ENCODE data around the gene ARHGEF12.

ARHGEF12 gene

DNA sequence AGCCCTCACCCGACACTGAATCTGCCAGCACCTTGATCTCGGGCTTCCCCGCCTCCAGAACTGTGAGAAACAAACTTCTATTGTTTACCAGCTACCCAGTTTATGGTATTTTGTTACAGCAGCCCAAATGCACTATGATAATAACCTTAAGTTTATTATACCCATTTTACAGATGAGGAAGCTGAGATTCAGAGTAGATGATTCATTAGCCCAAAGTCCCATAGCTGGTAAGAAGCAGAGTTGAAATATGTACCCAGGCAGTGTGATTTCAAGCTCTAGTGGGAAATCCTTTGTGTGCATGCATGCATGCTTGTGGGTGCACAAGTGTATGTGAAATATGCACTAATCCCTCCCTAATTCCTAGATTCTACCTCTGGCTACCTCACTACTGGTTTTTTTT, 183.3 kb downstream of the ARHGEF12 start:
- H3K36me3 ChIP-seq (ENCODE audit: control insufficient read depth in 2 of 2, insufficient read depth in 2 of 2, low read length in 2 of 2), result no peaks in the 10 kb centered on the region
- no peak overlapping the region for H3K27ac ChIP-seq (ENCODE audit: low read depth in 2 of 2, low read length in 2 of 2)
- H3K4me1 ChIP-seq (ENCODE audit: control insufficient read depth in 2 of 2, insufficient read depth in 2 of 2, low read length in 2 of 2), result no peaks in the 10 kb centered on the region
- H3K9ac ChIP-seq (ENCODE audit: low read depth in 1 of 2, low read length in 2 of 2), result no peak overlapping the region
- H3K4me3 ChIP-seq (ENCODE audit: low read length in 2 of 2), result no peak overlapping the region
- H3K9me3 ChIP-seq (ENCODE audit: control insufficient read depth in 2 of 2, low read length in 2 of 2), result no peaks in the 10 kb centered on the region
- H3K27me3 ChIP-seq (ENCODE audit: control insufficient read depth in 2 of 2, insufficient read depth in 2 of 2, low read length in 2 of 2), result peaks cover 51 to 66% of the 10 kb centered on the region in 2 donors

DNA sequence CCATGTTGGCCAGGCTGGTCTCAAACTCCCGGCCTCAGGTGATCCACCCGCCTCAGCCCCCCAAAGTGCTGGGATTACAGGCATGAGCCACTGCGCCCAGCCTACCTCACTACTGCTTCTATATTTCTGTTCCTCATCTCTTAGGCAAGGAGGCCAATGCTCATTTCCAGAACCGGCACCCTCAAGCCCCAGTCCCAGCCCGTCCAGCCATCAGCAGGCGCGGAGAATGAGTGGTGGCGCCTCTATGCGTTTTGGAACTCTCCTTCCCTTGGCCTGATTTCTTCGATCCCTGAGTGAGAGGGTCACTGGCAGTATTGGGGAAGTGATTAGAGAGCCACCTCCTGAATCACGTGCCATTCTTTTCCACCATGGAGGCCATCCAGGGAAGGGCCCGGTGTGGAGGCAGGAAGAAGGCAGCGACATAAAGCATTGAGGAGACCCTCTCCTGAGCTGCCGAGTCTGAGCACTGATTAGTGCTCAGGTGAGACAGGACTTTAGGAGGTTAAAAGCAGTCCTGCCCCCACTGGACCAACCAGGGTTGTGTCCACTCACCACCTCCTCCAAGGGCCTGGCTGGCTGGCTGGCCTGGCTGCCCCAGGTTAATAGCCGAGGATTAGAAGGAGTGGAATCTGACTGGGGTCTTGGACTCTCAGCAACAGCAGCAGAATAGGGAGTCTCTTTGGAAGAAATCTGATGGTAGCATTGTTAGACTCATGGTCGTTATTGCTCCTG, 184.0 kb downstream of the ARHGEF12 start:
- Histone ChIP-seq H3K9ac (ENCODE audit: low read depth in 1 of 2, low read length in 2 of 2) (no peak overlapping the region), H3K9me3 (ENCODE audit: control insufficient read depth in 2 of 2, low read length in 2 of 2) (no peaks in the 10 kb centered on the region), H3K4me3 (ENCODE audit: low read length in 2 of 2) (no peak overlapping the region), H3K27me3 (ENCODE audit: control insufficient read depth in 2 of 2, insufficient read depth in 2 of 2, low read length in 2 of 2) (peaks cover 57 to 64% of the 10 kb centered on the region in 2 donors), H3K27ac (ENCODE audit: low read depth in 2 of 2, low read length in 2 of 2) (no peak overlapping the region), H3K4me1 (ENCODE audit: control insufficient read depth in 2 of 2, insufficient read depth in 2 of 2, low read length in 2 of 2) (no peaks in the 10 kb centered on the region), H3K36me3 (ENCODE audit: control insufficient read depth in 2 of 2, insufficient read depth in 2 of 2, low read length in 2 of 2) (no peaks in the 10 kb centered on the region)

DNA sequence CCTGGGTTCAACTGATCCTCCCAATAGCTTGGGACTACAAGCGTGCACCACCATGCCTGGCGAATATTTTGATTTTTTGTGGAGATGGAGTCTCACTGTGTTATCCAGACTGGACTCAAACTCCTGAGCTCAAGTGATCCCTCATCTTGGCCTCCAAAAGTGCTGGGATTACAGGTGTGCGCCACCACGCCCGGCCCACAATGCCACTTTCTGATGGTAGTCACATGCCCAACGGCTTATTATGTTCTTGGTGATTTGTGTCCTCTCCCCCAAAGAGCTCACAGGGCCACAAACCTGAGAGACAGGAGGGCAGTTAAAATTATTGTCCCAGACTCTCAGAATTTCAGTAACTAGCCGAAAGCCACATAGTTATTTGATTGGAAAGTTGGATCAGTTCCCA, 185.0 kb downstream of the ARHGEF12 start:
- Histone ChIP-seq H3K9ac (ENCODE audit: low read depth in 1 of 2, low read length in 2 of 2) (no peak overlapping the region), H3K9me3 (ENCODE audit: control insufficient read depth in 2 of 2, low read length in 2 of 2) (no peaks in the 10 kb centered on the region), H3K36me3 (ENCODE audit: control insufficient read depth in 2 of 2, insufficient read depth in 2 of 2, low read length in 2 of 2) (no peaks in the 10 kb centered on the region), H3K4me3 (ENCODE audit: low read length in 2 of 2) (no peak overlapping the region), H3K4me1 (ENCODE audit: control insufficient read depth in 2 of 2, insufficient read depth in 2 of 2, low read length in 2 of 2) (peaks cover 2 to 4% of the 10 kb centered on the region in 2 donors), H3K27ac (ENCODE audit: low read depth in 2 of 2, low read length in 2 of 2) (no peak overlapping the region), H3K27me3 (ENCODE audit: control insufficient read depth in 2 of 2, insufficient read depth in 2 of 2, low read length in 2 of 2) (peaks cover 50 to 58% of the 10 kb centered on the region in 2 donors)

DNA sequence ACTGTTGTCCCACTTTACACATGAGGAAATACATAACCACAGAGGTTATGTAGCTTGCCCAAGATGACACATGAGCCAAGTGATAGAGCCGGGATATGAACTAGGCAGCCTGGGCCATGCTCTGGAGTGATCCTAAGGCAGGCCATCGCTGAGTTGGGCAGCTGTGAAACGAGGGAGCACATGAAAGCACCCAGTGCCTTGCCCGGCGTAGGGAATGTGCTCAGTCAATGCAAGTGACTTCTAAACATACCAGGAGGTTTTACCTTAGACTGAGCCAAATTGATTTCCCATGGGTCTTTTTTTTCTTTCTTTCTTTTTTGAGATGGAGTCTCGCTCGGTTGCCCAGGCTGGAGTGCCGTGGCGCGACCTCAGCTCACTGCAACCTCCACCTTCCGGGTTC, 185.8 kb downstream of the ARHGEF12 start:
- Histone ChIP-seq H3K27ac (ENCODE audit: low read depth in 2 of 2, low read length in 2 of 2) (no peak overlapping the region), H3K27me3 (ENCODE audit: control insufficient read depth in 2 of 2, insufficient read depth in 2 of 2, low read length in 2 of 2) (peaks cover 49 to 52% of the 10 kb centered on the region in 2 donors)

DNA sequence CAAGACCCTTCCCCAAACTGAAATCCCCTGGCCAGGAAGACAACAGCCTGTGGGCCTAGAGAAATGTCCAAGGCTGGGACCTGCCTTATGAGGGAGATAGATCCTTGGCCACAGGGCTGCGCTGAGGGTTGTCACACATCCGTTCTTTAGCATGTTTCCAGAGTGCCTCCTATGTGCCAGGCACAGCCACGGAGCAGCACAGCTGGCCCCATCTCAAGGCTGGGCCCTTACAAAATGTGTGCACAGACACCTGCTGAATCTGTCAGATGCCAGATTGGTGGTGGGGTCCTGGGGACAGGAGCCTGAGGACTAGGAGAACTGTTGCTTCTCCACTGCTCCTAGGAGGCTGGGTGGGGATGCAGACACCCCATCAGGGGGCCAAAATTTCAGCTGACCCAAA, 186.5 kb downstream of the ARHGEF12 start:
- no peak overlapping the region for H3K27ac ChIP-seq (ENCODE audit: low read depth in 2 of 2, low read length in 2 of 2)
- no peak overlapping the region for H3K9ac ChIP-seq (ENCODE audit: low read depth in 1 of 2, low read length in 2 of 2)
- no peak overlapping the region for H3K4me3 ChIP-seq (ENCODE audit: low read length in 2 of 2)
- H3K9me3 ChIP-seq (ENCODE audit: control insufficient read depth in 2 of 2, low read length in 2 of 2), result no peaks in the 10 kb centered on the region
- H3K4me1 ChIP-seq (ENCODE audit: control insufficient read depth in 2 of 2, insufficient read depth in 2 of 2, low read length in 2 of 2), result peaks cover 2 to 6% of the 10 kb centered on the region in 2 donors
- peaks cover 50 to 52% of the 10 kb centered on the region in 2 donors for H3K27me3 ChIP-seq (ENCODE audit: control insufficient read depth in 2 of 2, insufficient read depth in 2 of 2, low read length in 2 of 2)
- no peaks in the 10 kb centered on the region for H3K36me3 ChIP-seq (ENCODE audit: control insufficient read depth in 2 of 2, insufficient read depth in 2 of 2, low read length in 2 of 2)

More for the DNA sequence above, 185.8 kb downstream of the ARHGEF12 start:
- Histone ChIP-seq H3K4me3 (ENCODE audit: low read length in 2 of 2) (no peak overlapping the region), H3K4me1 (ENCODE audit: control insufficient read depth in 2 of 2, insufficient read depth in 2 of 2, low read length in 2 of 2) (peaks cover 2 to 4% of the 10 kb centered on the region in 2 donors), H3K9me3 (ENCODE audit: control insufficient read depth in 2 of 2, low read length in 2 of 2) (no peaks in the 10 kb centered on the region), H3K36me3 (ENCODE audit: control insufficient read depth in 2 of 2, insufficient read depth in 2 of 2, low read length in 2 of 2) (no peaks in the 10 kb centered on the region), H3K9ac (ENCODE audit: low read depth in 1 of 2, low read length in 2 of 2) (no peak overlapping the region)

DNA sequence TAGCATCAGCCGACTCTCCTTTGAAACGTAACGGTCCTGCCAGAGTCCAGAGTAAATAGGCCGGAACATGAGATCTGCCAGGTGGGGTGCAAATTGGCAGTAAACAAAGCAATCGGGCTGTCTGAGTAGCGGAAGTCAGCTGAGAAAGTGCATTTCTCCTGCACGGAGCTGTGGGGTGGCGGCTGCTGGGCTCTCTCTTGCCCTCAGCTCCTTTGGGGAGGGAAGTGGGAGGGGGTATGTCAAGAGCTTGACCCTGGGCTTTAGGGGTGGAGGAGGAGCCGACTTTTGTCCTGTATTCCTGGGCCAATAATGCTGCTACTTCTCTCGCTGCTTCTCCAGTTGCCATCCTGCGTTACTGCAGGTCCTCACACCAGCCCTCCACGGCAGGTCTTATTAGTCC, 187.0 kb downstream of the ARHGEF12 start:
- Histone ChIP-seq H3K4me1 (ENCODE audit: control insufficient read depth in 2 of 2, insufficient read depth in 2 of 2, low read length in 2 of 2) (peaks cover 2 to 6% of the 10 kb centered on the region in 2 donors), H3K9ac (ENCODE audit: low read depth in 1 of 2, low read length in 2 of 2) (no peak overlapping the region), H3K9me3 (ENCODE audit: control insufficient read depth in 2 of 2, low read length in 2 of 2) (no peaks in the 10 kb centered on the region), H3K4me3 (ENCODE audit: low read length in 2 of 2) (no peak overlapping the region), H3K27ac (ENCODE audit: low read depth in 2 of 2, low read length in 2 of 2) (no peak overlapping the region), H3K36me3 (ENCODE audit: control insufficient read depth in 2 of 2, insufficient read depth in 2 of 2, low read length in 2 of 2) (no peaks in the 10 kb centered on the region), H3K27me3 (ENCODE audit: control insufficient read depth in 2 of 2, insufficient read depth in 2 of 2, low read length in 2 of 2) (peaks cover 47 to 53% of the 10 kb centered on the region in 2 donors)

DNA sequence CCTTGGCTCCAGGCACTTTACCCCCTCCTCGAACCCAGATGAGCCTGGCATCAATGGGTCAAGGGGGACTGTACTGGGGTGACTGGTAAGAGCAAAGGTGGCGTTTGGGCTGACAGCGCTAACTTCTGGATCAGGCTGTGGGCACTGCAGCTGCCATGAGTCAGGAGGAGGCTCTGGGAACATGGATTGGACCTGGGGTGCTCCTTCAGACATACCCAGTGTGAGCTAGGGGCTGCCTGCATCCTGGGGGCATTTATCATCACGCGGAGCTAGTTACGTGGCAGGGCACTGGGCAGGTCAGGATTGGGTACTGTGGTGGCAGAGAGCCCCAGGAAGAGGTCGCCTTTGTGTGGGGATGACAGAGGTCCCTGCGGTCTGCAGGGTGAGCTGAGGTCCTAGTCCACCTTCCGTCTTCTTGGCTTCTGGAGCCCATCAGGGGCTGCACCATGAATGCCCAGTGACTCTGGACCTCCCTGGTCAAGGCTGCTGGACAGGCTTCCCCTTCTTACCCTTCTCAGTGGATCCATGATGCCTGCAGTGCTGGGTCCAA, 188.4 kb downstream of the ARHGEF12 start:
- Histone ChIP-seq H3K27me3 (ENCODE audit: control insufficient read depth in 2 of 2, insufficient read depth in 2 of 2, low read length in 2 of 2) (peaks cover 44 to 47% of the 10 kb centered on the region in 2 donors), H3K27ac (ENCODE audit: low read depth in 2 of 2, low read length in 2 of 2) (no peak overlapping the region), H3K4me1 (ENCODE audit: control insufficient read depth in 2 of 2, insufficient read depth in 2 of 2, low read length in 2 of 2) (peaks cover 2 to 6% of the 10 kb centered on the region in 2 donors), H3K9ac (ENCODE audit: low read depth in 1 of 2, low read length in 2 of 2) (no peak overlapping the region), H3K9me3 (ENCODE audit: control insufficient read depth in 2 of 2, low read length in 2 of 2) (no peaks in the 10 kb centered on the region), H3K36me3 (ENCODE audit: control insufficient read depth in 2 of 2, insufficient read depth in 2 of 2, low read length in 2 of 2) (no peaks in the 10 kb centered on the region), H3K4me3 (ENCODE audit: low read length in 2 of 2) (no peak overlapping the region)

DNA sequence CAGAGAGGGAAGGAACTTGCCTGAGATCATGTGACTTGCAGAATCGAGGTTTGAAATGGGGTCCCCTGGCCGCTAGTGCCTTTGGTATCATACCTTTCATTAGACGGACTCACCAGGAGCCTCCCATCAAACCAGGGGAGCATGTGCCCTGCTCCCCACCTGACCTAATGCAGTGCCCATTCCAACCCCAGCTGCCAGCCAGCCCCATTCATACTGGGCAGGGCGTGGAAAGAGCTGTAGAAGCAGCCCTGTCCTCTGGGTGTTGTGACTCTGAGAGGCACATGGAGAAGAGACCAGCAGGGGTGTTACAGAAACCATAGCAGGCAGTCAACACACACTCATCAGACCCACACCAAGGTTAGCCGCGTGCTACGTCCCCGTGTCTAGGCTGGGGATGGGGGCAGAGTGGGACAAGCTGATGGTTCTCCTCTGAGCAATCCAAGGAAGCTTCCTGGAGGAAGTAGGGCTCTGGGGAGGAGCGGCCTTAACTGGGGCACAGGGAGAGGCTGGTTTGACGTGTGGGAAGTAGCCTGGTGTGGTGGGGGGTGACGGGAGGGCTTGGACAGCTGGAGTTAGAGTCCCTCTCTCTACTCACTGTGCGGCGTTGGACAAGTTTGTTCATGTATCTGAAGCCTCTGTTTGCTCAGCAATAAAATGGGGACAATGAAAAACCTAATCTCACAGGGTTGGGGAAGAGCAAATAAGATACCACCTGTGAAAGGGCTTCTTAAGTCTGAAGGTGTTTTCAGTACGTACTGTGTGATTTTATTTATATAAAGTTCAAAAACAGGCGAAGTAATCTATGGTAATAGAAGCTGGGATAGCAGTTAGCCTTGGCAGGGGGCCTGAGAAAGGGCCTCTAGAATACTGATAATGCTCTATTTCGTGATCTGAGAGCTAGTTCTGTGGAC, 189.3 kb downstream of the ARHGEF12 start:
- H3K27me3 ChIP-seq (ENCODE audit: control insufficient read depth in 2 of 2, insufficient read depth in 2 of 2, low read length in 2 of 2), result peaks cover 45 to 51% of the 10 kb centered on the region in 2 donors
- H3K9me3 ChIP-seq (ENCODE audit: control insufficient read depth in 2 of 2, low read length in 2 of 2), result no peaks in the 10 kb centered on the region
- peaks cover 2 to 6% of the 10 kb centered on the region in 2 donors for H3K4me1 ChIP-seq (ENCODE audit: control insufficient read depth in 2 of 2, insufficient read depth in 2 of 2, low read length in 2 of 2)
- H3K4me3 ChIP-seq (ENCODE audit: low read length in 2 of 2), result no peak overlapping the region
- H3K9ac ChIP-seq (ENCODE audit: low read depth in 1 of 2, low read length in 2 of 2), result no peak overlapping the region
- H3K27ac ChIP-seq (ENCODE audit: low read depth in 2 of 2, low read length in 2 of 2), result no peak overlapping the region
- no peaks in the 10 kb centered on the region for H3K36me3 ChIP-seq (ENCODE audit: control insufficient read depth in 2 of 2, insufficient read depth in 2 of 2, low read length in 2 of 2)

DNA sequence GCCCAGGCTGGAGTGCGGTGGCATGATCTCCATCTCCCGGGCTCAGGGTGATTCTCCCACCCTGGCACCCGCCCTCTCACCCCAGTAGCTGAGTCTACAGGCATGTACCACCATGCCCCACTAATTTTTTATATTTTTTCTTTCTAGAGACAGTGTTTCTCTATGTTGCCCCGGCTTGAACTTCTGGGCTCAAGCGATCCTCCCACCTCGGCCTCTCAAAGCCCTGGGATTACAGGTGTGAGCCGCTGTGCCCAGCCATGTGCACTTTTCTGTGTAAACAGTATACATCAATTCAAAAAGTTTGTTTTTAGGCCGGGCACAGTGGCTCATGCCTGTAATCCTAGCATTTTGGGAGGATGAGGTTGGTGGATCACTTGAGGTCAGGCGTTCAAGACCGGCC, 190.0 kb downstream of the ARHGEF12 start:
- H3K4me3 ChIP-seq (ENCODE audit: low read length in 2 of 2), result no peak overlapping the region
- peaks cover 2 to 6% of the 10 kb centered on the region in 2 donors for H3K4me1 ChIP-seq (ENCODE audit: control insufficient read depth in 2 of 2, insufficient read depth in 2 of 2, low read length in 2 of 2)
- no peak overlapping the region for H3K9ac ChIP-seq (ENCODE audit: low read depth in 1 of 2, low read length in 2 of 2)
- H3K27me3 ChIP-seq (ENCODE audit: control insufficient read depth in 2 of 2, insufficient read depth in 2 of 2, low read length in 2 of 2), result peaks cover 48 to 58% of the 10 kb centered on the region in 2 donors
- no peaks in the 10 kb centered on the region for H3K9me3 ChIP-seq (ENCODE audit: control insufficient read depth in 2 of 2, low read length in 2 of 2)
- H3K36me3 ChIP-seq (ENCODE audit: control insufficient read depth in 2 of 2, insufficient read depth in 2 of 2, low read length in 2 of 2), result no peaks in the 10 kb centered on the region
- no peak overlapping the region for H3K27ac ChIP-seq (ENCODE audit: low read depth in 2 of 2, low read length in 2 of 2)
